WTC11 (cell line): ENCODE data around the gene PPP1R9A. TPM values are rescaled to one million over a fixed set of nuclear protein-coding genes. Genes with fewer than 3 reads are reported as not detected.

Experiments
- ATAC-seq: fragments of 200-7000 bp; cut with Tn5 transposase; 2 replicates; pipeline ENCODE4 v1.10.0; 2021; ENCODE audit warnings: mild to moderate bottlenecking, moderate library complexity
- CTCF ChIA-PET: fragments of 300-600 bp; sonication (Branson Sonifier 250); formaldehyde crosslinking; loops from one replicate; lab custom pipeline; 2021; ENCODE audit warnings: antibody characterized with exemption; lab: Charles Lee
- POLR2A ChIA-PET: fragments of 350-600 bp; sonication (Branson Sonifier 250); formaldehyde crosslinking; loops from one replicate; lab custom pipeline; 2021; ENCODE audit warnings: antibody characterized with exemption; lab: Charles Lee
- DNase-seq: peaks from one replicate; pipeline ENCODE4 v3.0.0; 2021; ENCODE audit warnings: low spot score
- H3K27ac Mint-ChIP-seq: 2 replicates; pipeline ENCODE4 v1.8.0; 2021; ENCODE audit warnings: mixed read lengths
- H3K27me3 Mint-ChIP-seq: 2 replicates; pipeline ENCODE4 v1.8.0; 2021; ENCODE audit warnings: low read depth, mild to moderate bottlenecking, moderate library complexity, mixed read lengths
- H3K36me3 Mint-ChIP-seq: 2 replicates; pipeline ENCODE4 v1.8.0; 2021; ENCODE audit warnings: mixed read lengths
- H3K4me1 Mint-ChIP-seq: 2 replicates; pipeline ENCODE4 v1.8.0; 2022; ENCODE audit warnings: mixed read lengths
- H3K4me3 Mint-ChIP-seq: 2 replicates; pipeline ENCODE4 v1.8.0; 2021; ENCODE audit warnings: mild to moderate bottlenecking, moderate library complexity, mixed read lengths
- H3K9me3 Mint-ChIP-seq: 2 replicates; pipeline ENCODE4 v1.8.0; 2021; ENCODE audit warnings: mixed read lengths
- AFF4 ChIP-seq: sonication (generic); formaldehyde crosslinking; IDR thresholded peaks from 2 replicates; pipeline ENCODE4 v1.8.1; 2023; ENCODE audit warnings: mild to moderate bottlenecking, missing genetic modification reagents, borderline replicate concordance
- CDX4 ChIP-seq: fragments of 250-450 bp; sonication (Bioruptor Pico); IDR thresholded peaks from 2 replicates; pipeline ENCODE4 v1.9.0; 2021; ENCODE audit warnings: moderate library complexity, mild to moderate bottlenecking, inconsistent platforms, borderline replicate concordance
- E2F1 ChIP-seq: sonication (generic); formaldehyde crosslinking; IDR thresholded peaks from 2 replicates; pipeline ENCODE4 v1.8.0; 2022; ENCODE audit warnings: mild to moderate bottlenecking, missing genetic modification reagents
- E2F4 ChIP-seq: sonication (generic); formaldehyde crosslinking; IDR thresholded peaks from 2 replicates; pipeline ENCODE4 v1.8.1; 2022; ENCODE audit warnings: low read depth, mild to moderate bottlenecking, moderate library complexity, missing genetic modification reagents, borderline replicate concordance
- ERG ChIP-seq: fragments of 250-450 bp; sonication (Bioruptor Pico); IDR thresholded peaks from 2 replicates; pipeline ENCODE4 v1.8.0; 2021; ENCODE audit warnings: mild to moderate bottlenecking
- FOXJ3 ChIP-seq: sonication (generic); formaldehyde crosslinking; IDR thresholded peaks from 2 replicates; pipeline ENCODE4 v1.9.0; 2021; ENCODE audit warnings: missing genetic modification reagents, mild to moderate bottlenecking, borderline replicate concordance
- FOXP1 ChIP-seq: sonication (generic); formaldehyde crosslinking; IDR thresholded peaks from 2 replicates; pipeline ENCODE4 v1.8.0; 2022; ENCODE audit warnings: missing genetic modification reagents, mild to moderate bottlenecking, moderate library complexity, borderline replicate concordance
- HMGXB4 ChIP-seq: sonication (generic); formaldehyde crosslinking; IDR thresholded peaks from 2 replicates; pipeline ENCODE4 v1.8.1; 2023; ENCODE audit warnings: mild to moderate bottlenecking, moderate library complexity, missing genetic modification reagents
- IRF1 ChIP-seq: sonication (generic); formaldehyde crosslinking; IDR thresholded peaks from 2 replicates; pipeline ENCODE4 v1.8.0; 2023; ENCODE audit warnings: missing genetic modification reagents
- JUN ChIP-seq: sonication (generic); formaldehyde crosslinking; IDR thresholded peaks from 2 replicates; pipeline ENCODE4 v1.8.0; 2023; ENCODE audit warnings: mild to moderate bottlenecking, missing genetic modification reagents
- MAX ChIP-seq: sonication (generic); formaldehyde crosslinking; IDR thresholded peaks from 2 replicates; pipeline ENCODE4 v1.8.0; 2022; ENCODE audit warnings: mild to moderate bottlenecking, missing genetic modification reagents
- MYBL2 ChIP-seq: sonication (generic); formaldehyde crosslinking; IDR thresholded peaks from 2 replicates; pipeline ENCODE4 v1.8.1; 2023; ENCODE audit warnings: mild to moderate bottlenecking, moderate library complexity, missing genetic modification reagents
- NFATC4 ChIP-seq: fragments of 250-450 bp; sonication (Bioruptor Pico); IDR thresholded peaks from 2 replicates; pipeline ENCODE4 v1.9.0; 2021; ENCODE audit warnings: mild to moderate bottlenecking
- NFE2L1 ChIP-seq: sonication (generic); formaldehyde crosslinking; IDR thresholded peaks from 2 replicates; pipeline ENCODE4 v1.8.1; 2023; ENCODE audit warnings: missing genetic modification reagents
- NR2C2 ChIP-seq: sonication (generic); formaldehyde crosslinking; IDR thresholded peaks from 2 replicates; pipeline ENCODE4 v1.8.0; 2022; ENCODE audit warnings: mild to moderate bottlenecking, missing genetic modification reagents
- USF2 ChIP-seq: sonication (generic); formaldehyde crosslinking; IDR thresholded peaks from 2 replicates; pipeline ENCODE4 v1.8.1; 2023; ENCODE audit warnings: mild to moderate bottlenecking, missing genetic modification reagents, moderate library complexity
- ZBTB21 ChIP-seq: sonication (generic); formaldehyde crosslinking; IDR thresholded peaks from 2 replicates; pipeline ENCODE4 v1.8.1; 2023; ENCODE audit warnings: mild to moderate bottlenecking, missing genetic modification reagents, borderline replicate concordance
- ZNF396 ChIP-seq: fragments of 250-450 bp; sonication (Bioruptor Pico); IDR thresholded peaks from 2 replicates; pipeline ENCODE4 v1.8.0; 2021; ENCODE audit warnings: mild to moderate bottlenecking, moderate library complexity, borderline replicate concordance
- ZNF416 ChIP-seq: fragments of 250-450 bp; sonication (Bioruptor Pico); IDR thresholded peaks from 2 replicates; pipeline ENCODE4 v1.9.0; 2021; ENCODE audit warnings: mild to moderate bottlenecking, inconsistent platforms
- total RNA-seq: library from RNA; stranded (reverse); gene quantifications from 3 replicates; pipeline ENCODE4 v1.2.3, GENCODE V29; 2021

The PPP1R9A gene
- total RNA-seq, 1 experiment from 2014 or later: 16.8 TPM

- no peak for TF ChIP-seq HMGXB4
- TF ChIP-seq JUN (CRISPR knock-in tag): no peak
- TF ChIP-seq NFATC4: no peak
- no peak for TF ChIP-seq IRF1
- no peak for TF ChIP-seq E2F1 (CRISPR knock-in tag)
- TF ChIP-seq, all 79 proteins: peak for 0
Observed at GRCh38 chr7:95295397-95295796, 388.0 kb downstream of the PPP1R9A start (continued).

- POLR2A ChIA-PET: no interaction called here
- CTCF ChIA-PET: no interaction called here
- TF ChIP-seq AFF4 (CRISPR knock-in tag) (no peak), MAX (CRISPR knock-in tag) (no peak), ZBTB21 (no peak), MYBL2 (CRISPR knock-in tag) (no peak), NR2C2 (CRISPR knock-in tag) (no peak), ZNF416 (no peak), JUN (CRISPR knock-in tag) (no peak), ERG (CRISPR knock-in tag) (no peak), FOXP1 (no peak), USF2 (CRISPR knock-in tag) (no peak), FOXJ3 (no peak), CDX4 (CRISPR knock-in tag) (no peak), ZNF396 (CRISPR knock-in tag) (no peak), E2F4 (CRISPR knock-in tag) (no peak), NFE2L1 (CRISPR knock-in tag) (no peak)
- no peak for DNase-seq
- H3K9me3 Mint-ChIP-seq: no peaks in the 10 kb centered on the region
- no peaks in the 10 kb centered on the region for H3K36me3 Mint-ChIP-seq
- no peak overlapping the region for H3K27ac Mint-ChIP-seq
- H3K4me3 Mint-ChIP-seq: no peak overlapping the region
- no peaks in the 10 kb centered on the region for H3K27me3 Mint-ChIP-seq
- H3K4me1 Mint-ChIP-seq: peaks cover 8% of the 10 kb centered on the region
- ATAC-seq: no peak
Observed at GRCh38 chr7:95296456-95296855, 389.1 kb downstream of the PPP1R9A start.
